Measurements from ENCODE around the gene RRN3. TPM values are rescaled to one million over a fixed set of nuclear protein-coding genes. Genes with fewer than 3 reads are reported as not detected.
"Not testable (repeated sequence)": the region's sequence is repeated elsewhere in the genome, so short reads cannot be mapped to it uniquely, and the experiment has no call there.

The RRN3 gene
- total RNA-seq, 4 donors from 2014 or later = 14.0 to 27.8 (median 20.0) TPM

DNA sequence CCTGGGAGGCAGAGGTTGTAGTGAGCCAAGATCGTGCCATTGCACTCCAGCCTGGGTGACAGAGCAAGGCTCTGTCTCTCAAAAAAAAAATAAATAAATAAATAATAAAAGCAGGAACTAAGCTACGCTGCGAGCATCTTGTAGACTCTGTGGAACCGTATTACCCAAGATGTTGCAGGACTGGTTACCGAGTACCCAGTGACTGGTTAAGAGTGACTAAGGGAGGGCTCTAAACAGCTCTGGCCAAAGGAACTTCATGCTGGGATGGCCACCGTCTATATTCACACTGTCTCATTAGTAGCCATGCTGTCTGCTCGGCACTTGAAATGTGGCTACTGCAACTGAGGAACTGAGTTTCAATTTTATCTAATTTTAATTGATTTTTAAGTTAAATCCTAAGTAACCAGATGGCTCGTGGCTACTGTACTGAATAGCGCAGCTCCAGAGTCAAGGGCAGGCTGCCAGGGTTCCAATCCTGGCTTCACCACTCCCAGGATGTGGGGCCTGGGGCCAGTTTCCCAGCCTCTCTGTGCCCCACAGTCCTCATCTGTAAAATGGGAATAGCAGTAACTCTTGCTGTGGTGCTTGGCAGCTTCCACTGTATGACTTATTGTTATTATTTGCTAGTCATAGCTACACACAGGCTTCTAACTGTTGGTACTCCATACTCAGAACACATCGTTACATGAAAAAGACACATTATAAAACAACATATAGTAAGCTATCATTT is 41.2 kb downstream of the RRN3 start:
- Histone ChIP-seq H3K4me1 (peaks cover 0 to 53% (median 4%) of the 10 kb centered on the region in 3 donors), H3K27ac (peak overlapping the region in 1 of 4 donors; percentile 33), H3K9me3 (no peaks in the 10 kb centered on the region), H3K36me3 (no peaks in the 10 kb centered on the region), H3K27me3 (no peaks in the 10 kb centered on the region), H3K4me3 (no peak overlapping the region)
- TF ChIP-seq, protein P1, sequence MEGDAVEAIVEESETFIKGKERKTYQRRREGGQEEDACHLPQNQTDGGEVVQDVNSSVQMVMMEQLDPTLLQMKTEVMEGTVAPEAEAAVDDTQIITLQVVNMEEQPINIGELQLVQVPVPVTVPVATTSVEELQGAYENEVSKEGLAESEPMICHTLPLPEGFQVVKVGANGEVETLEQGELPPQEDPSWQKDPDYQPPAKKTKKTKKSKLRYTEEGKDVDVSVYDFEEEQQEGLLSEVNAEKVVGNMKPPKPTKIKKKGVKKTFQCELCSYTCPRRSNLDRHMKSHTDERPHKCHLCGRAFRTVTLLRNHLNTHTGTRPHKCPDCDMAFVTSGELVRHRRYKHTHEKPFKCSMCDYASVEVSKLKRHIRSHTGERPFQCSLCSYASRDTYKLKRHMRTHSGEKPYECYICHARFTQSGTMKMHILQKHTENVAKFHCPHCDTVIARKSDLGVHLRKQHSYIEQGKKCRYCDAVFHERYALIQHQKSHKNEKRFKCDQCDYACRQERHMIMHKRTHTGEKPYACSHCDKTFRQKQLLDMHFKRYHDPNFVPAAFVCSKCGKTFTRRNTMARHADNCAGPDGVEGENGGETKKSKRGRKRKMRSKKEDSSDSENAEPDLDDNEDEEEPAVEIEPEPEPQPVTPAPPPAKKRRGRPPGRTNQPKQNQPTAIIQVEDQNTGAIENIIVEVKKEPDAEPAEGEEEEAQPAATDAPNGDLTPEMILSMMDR (IDR thresholded peaks at IDR 0.05) = no peak
- no peak for TF ChIP-seq POLR2A (IDR thresholded peaks at IDR 0.05)
- 64 to 68% methylated on average over 10 of the region's 10 CpGs for WGBS, 2 donors
- intact Hi-C loops (cut with DNase I) = no loop called here
- DNase-seq = no peak

DNA sequence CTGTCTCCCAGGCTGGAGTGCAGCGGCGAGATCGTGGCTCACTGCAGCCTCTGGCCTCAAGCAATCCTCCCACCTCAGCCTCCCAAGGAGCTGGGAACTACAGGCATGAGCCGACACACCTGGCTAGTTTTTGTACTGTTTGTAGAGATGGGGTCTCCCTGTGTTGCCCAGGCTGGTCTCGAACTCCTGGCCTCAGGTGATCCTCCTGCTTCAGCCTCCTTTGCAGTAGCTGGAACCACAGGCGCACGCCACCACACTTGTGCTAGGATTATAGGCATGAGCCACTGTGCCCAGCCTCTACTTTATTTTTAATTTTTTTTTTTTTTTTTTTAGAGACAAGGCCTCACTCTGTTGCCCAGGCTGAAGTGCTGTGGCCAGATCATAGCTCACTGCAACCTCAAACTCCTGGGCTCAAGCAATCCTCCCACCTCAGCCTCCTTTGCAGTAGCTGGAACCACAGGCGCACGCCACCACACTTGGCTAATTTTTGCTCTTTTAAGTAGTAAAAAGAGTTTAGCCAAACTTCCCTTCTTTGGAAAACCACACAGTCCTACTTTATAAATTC is 42.6 kb downstream of the RRN3 start:
- no peak overlapping the region for H3K4me3 ChIP-seq
- H3K27me3 ChIP-seq = no peaks in the 10 kb centered on the region
- peaks cover 0 to 13% (median 6%) of the 10 kb centered on the region in 3 donors for H3K36me3 ChIP-seq
- H3K27ac ChIP-seq = no peak overlapping the region
- 91 to 95% methylated on average over 9 of the region's 9 CpGs for WGBS, 2 donors
- H3K9me3 ChIP-seq = no peaks in the 10 kb centered on the region
- DNase-seq = no peak
- intact Hi-C loops (cut with DNase I) = no loop called here
- H3K4me1 ChIP-seq = peaks cover 0 to 40% (median 4%) of the 10 kb centered on the region in 3 donors
- no peak for TF ChIP-seq POLR2A (IDR thresholded peaks at IDR 0.05)
- TF ChIP-seq, protein P1 (IDR thresholded peaks at IDR 0.05) = no peak

GRCh38 chr16:15050440-15050839 is 43.6 kb downstream of the RRN3 start:
- intact Hi-C loops (cut with DNase I); H3K4me3 ChIP-seq; H3K27ac ChIP-seq; H3K27me3 ChIP-seq; DNase-seq; H3K9me3 ChIP-seq: not testable (repeated sequence)
- Histone ChIP-seq H3K36me3 (peaks cover 0 to 23% (median 6%) of the 10 kb centered on the region in 3 donors), H3K4me1 (peaks cover 0 to 35% (median 4%) of the 10 kb centered on the region in 3 donors)
- 100% methylated on average over 1 of the region's 1 CpG for WGBS, 2 donors

DNA sequence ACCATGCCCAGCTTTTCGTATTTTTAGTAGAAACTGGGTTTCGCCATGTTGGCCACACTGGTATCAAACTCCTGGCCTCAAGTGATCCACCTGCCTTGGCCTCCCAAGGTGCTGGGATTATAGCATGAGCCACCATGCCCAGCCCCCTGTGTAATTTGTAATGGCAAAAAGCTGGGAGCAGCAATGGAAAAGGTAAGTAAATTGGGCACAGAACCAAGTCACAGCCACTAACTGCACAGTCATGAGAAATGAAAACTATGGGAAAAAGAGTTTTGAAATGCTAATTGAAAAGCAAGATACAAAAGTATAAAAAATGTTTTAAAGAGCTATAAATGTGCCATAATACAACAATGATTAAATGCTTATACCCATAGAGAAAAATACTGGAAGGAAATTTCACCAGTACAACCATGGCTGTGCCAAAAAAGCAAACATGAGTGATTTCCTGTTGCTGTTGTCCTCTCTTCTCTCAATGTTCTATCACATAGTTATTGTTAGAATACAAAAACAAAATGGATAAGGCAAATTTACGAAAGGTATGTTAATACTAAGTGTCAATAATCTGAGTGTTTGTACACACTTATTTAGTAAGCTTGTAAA is 44.4 kb downstream of the RRN3 start:
- WGBS, 2 donors = 84 to 93% methylated on average over 2 to 3 of the region's 3 CpGs
- H3K4me1 ChIP-seq = peaks cover 0 to 28% (median 4%) of the 10 kb centered on the region in 3 donors
- no peak for DNase-seq
- intact Hi-C loops (cut with DNase I) = no loop called here
- H3K36me3 ChIP-seq = peaks cover 0 to 31% (median 6%) of the 10 kb centered on the region in 3 donors
- no peaks in the 10 kb centered on the region for H3K27me3 ChIP-seq
- H3K27ac ChIP-seq = peak overlapping the region in 1 of 4 donors; percentile 1
- TF ChIP-seq, protein P1 (IDR thresholded peaks at IDR 0.05) = no peak
- TF ChIP-seq POLR2A (IDR thresholded peaks at IDR 0.05) = no peak
- no peak overlapping the region for H3K4me3 ChIP-seq
- H3K9me3 ChIP-seq = no peaks in the 10 kb centered on the region

DNA sequence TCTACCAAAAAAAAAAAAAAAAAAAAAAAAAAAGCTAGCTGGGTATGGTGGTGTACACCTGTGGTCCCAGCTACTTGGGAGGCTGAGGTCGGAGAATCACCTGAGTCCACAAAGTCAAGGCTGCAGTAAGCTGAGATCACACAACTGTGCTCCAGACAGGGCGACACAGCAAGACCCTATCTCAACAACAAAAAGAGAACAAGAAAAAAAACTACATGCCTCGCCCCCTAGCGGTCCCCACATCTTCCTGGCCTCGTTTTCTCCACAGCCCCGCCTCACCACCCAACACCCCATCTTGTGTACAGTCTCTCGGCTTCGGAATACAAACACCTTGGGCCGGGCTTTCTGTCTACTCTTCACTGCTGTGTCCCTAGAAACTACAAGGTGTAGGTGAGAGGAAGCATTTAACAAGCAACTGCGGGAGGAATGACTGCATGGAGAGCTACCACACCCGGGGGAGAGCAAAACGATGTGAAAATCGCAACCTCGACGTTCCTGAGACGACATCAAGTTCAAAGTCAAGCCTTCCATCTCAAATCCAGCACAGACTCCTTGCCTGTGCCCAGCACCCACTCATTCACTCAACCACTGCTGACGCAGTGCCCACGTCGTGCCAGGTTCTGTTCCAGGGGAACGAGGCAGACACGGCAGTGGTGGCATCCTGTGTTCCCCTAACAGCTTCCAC is 47.2 kb downstream of the RRN3 start:
- WGBS, 2 donors = 92 to 93% methylated on average over 20 of the region's 21 CpGs
- no peak overlapping the region for H3K4me3 ChIP-seq
- TF ChIP-seq, protein P1 (IDR thresholded peaks at IDR 0.05) = no peak
- TF ChIP-seq POLR2A (IDR thresholded peaks at IDR 0.05) = no peak

GRCh38 chr16:15045270-15045669 is 48.8 kb downstream of the RRN3 start:
- H3K27me3 ChIP-seq; H3K9me3 ChIP-seq; DNase-seq; intact Hi-C loops (cut with DNase I); H3K27ac ChIP-seq; H3K4me3 ChIP-seq: not testable (repeated sequence)
- Histone ChIP-seq H3K4me1 (peaks cover 0 to 19% (median 11%) of the 10 kb centered on the region in 3 donors), H3K36me3 (peaks cover 0 to 62% (median 9%) of the 10 kb centered on the region in 3 donors)
- WGBS, 2 donors = 66 to 77% methylated on average over 8 to 9 of the region's 9 CpGs

More for the DNA sequence above, 47.2 kb downstream of the RRN3 start:
- DNase-seq = no peak
- H3K9me3 ChIP-seq = no peaks in the 10 kb centered on the region
- intact Hi-C loops (cut with DNase I) = no loop called here
- H3K27me3 ChIP-seq = no peaks in the 10 kb centered on the region
- no peak overlapping the region for H3K27ac ChIP-seq
- peaks cover 0 to 11% (median 5%) of the 10 kb centered on the region in 3 donors for H3K4me1 ChIP-seq
- H3K36me3 ChIP-seq = peaks cover 0 to 48% (median 6%) of the 10 kb centered on the region in 3 donors

Measured in esophagus squamous epithelium (tissue), 5 donors.